NOMO-1 treated with dmso at 0.1 percent for 144 hours (cell line): ENCODE results near the gene HERPUD2.
A peak's percentile ranks its signal among the peaks of the same experiment; 100 is the strongest.

Experiments
- DNase-seq: peaks from one replicate; lab custom pipeline; 2025; ENCODE audit not compliant: unreplicated experiment; lab: John Stamatoyannopoulos, UW

HERPUD2 gene

DNA sequence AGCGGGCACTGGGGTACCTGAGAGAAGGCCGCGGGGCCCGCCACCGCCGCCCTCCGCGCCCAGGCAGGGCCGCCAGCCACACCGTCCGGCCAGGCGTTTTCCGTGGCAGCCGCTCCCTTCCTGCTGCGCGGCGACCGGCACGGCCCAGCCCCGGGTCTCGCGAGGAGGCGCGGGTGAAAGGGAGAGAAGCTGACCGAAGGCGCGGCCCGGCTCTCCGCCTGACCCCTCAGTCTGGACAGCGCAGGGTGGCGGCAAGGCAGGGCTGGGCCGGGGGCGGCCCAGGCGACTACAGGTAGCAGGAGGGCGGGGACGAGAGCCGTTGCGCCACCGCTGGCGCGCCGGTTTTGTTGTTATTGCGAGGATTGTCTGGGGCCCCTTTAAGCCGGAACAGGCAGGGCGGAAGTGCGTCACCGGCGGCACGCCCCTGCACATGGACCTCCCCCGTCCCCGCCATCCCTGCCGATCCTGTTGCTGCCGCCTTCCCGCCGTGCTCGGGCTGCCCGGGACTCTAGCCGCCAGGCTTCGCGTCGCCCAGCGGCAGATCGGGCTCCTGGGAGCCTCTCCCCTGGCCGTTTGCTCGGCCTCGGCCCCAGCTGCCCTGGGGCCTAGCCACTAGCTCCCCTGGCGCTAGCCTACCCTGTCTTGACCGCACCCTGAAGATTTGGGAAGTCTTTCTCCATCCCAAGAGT lies at the start of gene HERPUD2:
TSS of gene HERPUD2 (minus strand) at position 352 of the 689 bp plus-strand sequence. CDS start 805 bp downstream, outside the sequence.
- peak; percentile 89 for DNase-seq

GRCh38 chr7:35738889-35739288 lies 44.0 kb upstream of the HERPUD2 start:
- DNase-seq: no peak

DNA sequence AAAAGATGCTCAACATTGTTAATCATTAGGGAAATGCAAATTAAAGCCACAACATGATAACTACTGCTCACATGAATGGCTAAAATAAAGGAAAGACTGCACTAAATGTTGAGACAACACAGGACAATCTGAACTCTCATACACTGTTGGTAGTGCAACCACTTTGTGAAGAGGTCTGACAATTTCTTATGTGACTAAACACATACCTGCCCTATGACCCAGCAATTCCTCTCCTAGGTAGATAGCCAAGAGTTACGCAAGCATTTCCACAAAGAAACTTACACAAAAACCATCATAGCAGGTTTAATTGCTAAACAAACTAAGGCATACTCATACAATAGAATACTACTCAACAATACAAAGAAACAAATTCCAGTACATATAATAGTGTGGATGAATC lies 41.8 kb upstream of the HERPUD2 start:
- DNase-seq: no peak

DNA sequence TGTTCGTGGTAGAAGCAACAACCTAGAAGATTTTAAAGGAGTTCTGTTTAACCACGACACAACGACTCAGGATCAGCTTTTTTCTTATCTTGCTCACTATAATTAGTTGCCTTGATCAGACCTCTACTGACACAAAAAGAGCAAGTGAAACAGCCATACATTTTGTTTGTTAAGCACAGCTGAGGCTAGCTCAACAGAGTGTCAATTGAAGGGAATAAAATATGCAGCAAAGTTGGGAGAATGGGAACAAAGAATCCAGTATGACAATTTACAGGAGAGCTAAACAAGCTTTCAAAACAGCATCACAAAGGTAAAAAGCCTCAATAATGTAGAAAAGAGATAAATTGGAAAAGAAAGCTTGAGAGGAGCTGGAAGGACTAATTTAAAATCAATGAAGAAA lies 40.5 kb upstream of the HERPUD2 start:
- DNase-seq: no peak

DNA sequence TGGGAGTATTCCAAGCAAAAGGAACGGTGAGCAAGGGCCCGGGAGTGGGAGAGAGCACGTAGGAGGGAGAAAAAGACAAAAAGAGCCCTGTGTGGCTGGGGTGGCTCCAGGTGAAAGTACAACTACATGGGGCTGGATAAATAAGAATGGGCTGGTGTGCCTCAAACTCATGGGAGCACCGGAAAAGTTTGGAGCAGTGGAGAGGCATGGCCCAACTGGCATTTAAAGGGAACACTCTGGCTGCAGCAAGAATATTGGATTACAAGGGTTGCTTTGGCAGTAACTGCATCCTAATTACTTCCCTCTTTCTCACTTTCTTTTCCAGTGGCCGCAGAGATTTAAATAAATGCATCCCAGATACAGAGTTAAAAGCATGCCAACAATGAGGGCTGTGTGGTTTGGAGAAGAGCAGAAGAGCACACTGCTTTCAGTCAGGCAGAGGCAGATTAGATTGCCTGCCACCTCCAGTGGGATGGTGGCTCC lies 39.1 kb upstream of the HERPUD2 start:
- no peak for DNase-seq

- DNase-seq: no peak
Measured at GRCh38 chr7:35731349-35731748, 36.4 kb upstream of the HERPUD2 start.

DNA sequence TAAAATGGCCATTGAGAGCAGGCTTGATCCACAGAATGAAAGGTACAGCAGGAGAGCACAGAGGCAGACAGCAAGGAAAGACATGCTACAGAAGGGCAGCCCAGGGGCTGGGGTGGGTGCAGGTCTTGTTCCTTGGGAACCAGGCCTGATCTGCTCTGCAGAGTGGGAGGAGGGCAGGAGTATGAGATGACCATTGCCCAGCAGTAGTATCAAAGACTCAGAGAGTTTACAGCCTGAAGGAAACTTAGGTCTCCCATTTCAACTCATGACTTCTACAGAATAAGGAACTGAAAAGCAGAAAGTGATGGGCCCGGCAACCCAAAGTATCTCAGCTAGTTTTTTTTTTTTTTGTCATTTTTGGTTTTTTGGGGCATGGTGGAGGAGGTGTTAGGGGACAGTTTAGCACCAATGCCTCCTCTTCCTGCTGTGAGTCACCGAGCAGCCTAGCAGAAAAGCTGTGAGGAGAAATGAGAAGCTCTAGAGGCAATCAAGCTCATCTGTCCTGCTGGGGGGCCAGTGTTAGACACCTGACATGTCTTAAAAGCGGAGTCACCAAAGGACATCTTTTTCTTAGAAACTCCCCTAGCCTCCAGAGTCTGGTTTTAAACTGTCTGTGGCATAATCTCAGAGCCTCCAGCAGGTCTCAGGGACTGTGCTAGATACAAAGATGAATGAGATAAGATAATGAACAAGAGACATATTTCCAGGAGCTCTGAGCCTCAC lies 34.3 kb upstream of the HERPUD2 start:
- DNase-seq: peak; percentile 63

DNA sequence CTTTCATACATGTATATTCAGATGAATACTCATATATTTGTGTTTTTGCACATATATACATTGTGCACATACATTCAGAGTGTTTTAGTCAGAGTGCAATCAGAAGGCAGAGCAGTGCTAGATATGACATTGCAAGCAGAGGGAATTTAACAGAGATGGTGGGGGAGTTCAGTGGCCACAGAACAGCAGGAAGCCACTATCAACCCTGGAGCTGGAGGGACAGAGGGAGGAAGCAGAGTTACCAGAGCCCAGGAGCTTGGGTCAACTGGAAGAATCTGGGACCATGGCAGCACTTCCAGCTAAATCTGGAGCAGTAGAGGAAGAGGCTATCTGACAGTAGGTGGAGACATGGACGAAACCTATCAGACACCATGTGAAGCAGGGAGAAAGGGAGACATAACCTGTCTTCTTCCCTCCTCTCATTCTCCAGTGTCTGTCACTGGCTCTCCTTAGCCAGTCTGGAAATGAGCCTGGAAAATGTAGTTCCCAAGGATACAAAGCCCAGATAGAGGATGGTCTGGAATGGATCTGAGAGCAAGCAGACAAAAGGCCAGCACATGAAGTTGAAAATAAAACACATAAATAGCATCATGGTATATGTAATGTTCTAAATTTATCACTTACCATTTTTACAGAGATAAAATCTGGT lies 33.6 kb upstream of the HERPUD2 start:
- DNase-seq: no peak

GRCh38 chr7:35727571-35727970 lies 32.6 kb upstream of the HERPUD2 start:
- no peak for DNase-seq

GRCh38 chr7:35726654-35727053 lies 31.7 kb upstream of the HERPUD2 start:
- DNase-seq: no peak

DNA sequence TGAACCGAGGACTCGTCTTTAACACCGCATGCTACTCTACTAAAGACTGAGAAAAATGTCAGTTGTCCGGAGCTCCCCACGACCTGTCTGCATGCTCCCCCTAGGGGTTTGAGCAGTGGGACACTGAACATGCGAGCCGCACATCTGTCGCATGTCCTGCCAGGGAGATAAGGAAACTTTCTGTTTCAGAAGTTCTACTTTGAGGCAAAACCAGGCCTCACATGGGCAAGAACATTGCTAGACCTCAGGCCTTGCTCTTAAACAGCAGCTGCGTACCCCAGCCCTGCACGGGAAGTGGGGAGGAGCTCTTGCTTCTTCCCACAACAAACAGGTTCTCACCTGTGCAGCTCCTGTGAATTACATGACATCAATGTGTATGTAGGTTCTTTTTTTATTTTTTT lies 30.3 kb upstream of the HERPUD2 start:
- no peak for DNase-seq

- DNase-seq: no peak
Measured at GRCh38 chr7:35723011-35723410, 28.1 kb upstream of the HERPUD2 start.

GRCh38 chr7:35722054-35722849 lies 27.3 kb upstream of the HERPUD2 start:
- no peak for DNase-seq

GRCh38 chr7:35721288-35721687 lies 26.4 kb upstream of the HERPUD2 start:
- DNase-seq: no peak

GRCh38 chr7:35720849-35721248 lies 25.9 kb upstream of the HERPUD2 start:
- no peak for DNase-seq

DNA sequence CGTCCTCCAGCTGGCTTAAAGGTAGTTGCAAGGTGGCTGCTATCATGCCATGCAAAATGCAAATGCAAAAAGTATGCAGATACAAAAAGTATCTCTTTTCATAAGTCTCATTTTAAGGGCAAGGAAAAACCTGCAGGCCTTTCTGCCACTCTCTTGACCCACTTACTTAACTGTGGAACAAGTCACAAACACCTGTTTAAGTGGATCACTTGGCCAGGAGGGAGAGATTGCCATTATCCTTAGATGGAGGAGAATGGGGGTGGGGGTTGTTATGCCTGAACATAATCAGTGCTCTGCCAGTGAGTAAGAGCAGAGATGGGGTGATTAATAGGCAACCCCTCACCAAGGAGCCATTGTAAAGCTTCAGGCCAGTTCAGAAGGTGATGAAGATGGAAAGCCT lies 25.1 kb upstream of the HERPUD2 start:
- DNase-seq: no peak

DNA sequence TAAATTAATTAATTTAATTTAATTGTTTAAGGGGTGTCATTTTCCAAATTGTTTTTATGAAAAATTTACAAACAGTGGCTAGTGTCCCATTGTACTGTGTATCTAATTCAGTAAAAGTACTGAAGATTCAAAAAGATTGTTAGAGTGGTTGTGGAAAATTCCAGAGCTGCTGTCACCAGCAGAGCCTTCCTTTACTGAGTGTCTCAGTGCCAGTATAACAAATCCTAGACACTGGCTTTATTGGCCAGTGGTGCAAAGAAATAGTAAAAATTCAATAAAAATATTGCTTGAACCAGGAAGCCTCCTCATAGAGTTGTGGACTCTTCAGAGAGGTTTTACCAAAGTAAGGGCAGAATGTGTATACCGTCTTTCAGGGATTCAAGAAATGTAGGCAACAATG lies 23.1 kb upstream of the HERPUD2 start:
- DNase-seq: no peak

GRCh38 chr7:35717516-35717915 lies 22.6 kb upstream of the HERPUD2 start:
- DNase-seq: no peak

GRCh38 chr7:35717013-35717412 lies 22.1 kb upstream of the HERPUD2 start:
- no peak for DNase-seq

DNA sequence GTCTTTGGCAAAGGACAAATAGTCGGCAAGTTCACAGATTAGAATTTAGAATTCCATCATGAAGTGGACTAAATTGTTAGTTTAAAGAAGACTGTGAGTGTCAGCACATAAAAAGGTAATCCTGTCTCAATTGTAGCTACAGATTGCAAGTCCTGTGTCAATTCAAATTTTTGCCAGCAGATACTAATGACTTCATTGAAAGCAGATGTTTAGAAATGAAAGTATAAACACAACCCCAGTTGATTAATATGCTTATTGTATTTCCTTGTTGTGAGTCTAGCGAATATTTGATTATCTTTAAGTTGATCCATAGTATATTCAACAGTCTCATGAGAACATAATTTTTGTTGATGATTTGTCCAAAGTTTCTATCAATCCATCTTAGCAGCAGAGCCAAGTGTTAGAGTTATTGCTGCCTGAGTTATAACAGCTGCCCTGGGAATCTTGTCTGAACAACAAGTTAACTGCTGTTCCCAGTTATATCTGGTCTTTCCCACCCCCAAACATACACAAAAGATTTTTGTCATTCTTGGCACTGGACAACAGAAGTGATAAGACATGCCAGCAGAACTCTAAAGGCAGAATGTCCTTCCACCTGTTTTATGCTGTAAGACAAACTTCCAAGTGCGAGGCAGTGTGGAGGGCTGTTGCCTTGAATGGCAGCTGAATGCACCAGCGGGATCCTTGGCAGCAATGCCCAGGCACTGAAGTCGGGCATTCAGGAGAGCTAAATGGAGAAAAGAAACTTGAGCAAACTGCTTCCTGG lies 21.3 kb upstream of the HERPUD2 start:
- no peak for DNase-seq
